Cardiac fibroblast (primary cell): ENCODE results near the gene NAMPT.

Source experiments
- DNase-seq, 2 donors: peaks; one replicate each; pipeline versions ENCODE4 v3.0.0 to v3.0.0-alpha.2; 2010; ENCODE audit warnings: low read depth in 2 of 2
- H3K4me3 ChIP-seq, 2 donors: replicated peaks in 1 of 2; 1 replicate in 1 of 2; 2 replicates in 1 of 2; pipeline ENCODE4 v1.5.1; 2011; ENCODE audit warnings: low read depth in 2 of 2, low read length in 2 of 2, mild to moderate bottlenecking in 2 of 2, moderate library complexity in 1 of 2
- TF ChIP-seq, protein P1 (sequence below): IDR thresholded peaks from one replicate; pipeline ENCODE4 v1.5.1; 2011; ENCODE audit warnings: low read depth, mild to moderate bottlenecking, low read length, inconsistent platforms

The NAMPT gene

DNA sequence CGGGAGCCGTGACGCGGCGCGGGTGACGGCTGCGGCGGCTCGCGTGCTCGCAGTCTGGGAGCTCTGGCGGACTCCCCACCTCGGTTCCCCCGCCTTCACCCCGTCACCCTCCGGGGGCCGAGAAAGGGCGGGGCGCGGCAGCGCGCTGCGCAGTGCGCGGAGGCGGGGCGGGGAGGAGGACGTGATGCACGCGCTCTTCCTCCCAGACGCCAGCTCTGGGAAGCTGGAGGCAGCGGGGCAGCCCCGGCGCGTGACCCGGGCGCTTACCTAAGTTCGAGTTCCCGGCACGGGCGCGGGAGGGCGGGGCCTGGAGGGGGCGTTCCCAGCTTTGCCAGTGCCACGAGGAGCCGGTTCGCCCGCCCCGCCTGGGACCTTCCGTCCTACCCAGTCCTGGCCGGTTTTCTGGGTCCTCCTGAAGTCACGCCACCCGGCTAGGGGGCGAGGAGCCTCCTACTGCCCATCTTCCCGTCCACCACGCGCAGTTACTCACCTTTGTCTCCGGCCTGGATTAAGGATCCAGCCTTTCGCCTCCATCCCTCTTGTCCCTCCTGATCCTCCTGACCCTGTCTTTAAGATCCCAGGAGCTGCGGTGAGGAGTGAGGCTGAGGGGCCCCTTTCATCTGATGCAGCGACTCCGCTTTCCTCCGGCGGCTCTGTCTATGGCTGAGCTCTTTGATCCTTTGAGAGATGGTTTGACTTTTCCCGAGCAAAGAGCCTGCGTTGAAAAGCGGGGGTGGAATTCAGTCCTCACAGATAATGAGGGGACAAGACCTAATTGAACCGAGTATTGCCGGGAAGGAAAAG lies 470 bp upstream of the NAMPT start:
- TF ChIP-seq, protein P1, sequence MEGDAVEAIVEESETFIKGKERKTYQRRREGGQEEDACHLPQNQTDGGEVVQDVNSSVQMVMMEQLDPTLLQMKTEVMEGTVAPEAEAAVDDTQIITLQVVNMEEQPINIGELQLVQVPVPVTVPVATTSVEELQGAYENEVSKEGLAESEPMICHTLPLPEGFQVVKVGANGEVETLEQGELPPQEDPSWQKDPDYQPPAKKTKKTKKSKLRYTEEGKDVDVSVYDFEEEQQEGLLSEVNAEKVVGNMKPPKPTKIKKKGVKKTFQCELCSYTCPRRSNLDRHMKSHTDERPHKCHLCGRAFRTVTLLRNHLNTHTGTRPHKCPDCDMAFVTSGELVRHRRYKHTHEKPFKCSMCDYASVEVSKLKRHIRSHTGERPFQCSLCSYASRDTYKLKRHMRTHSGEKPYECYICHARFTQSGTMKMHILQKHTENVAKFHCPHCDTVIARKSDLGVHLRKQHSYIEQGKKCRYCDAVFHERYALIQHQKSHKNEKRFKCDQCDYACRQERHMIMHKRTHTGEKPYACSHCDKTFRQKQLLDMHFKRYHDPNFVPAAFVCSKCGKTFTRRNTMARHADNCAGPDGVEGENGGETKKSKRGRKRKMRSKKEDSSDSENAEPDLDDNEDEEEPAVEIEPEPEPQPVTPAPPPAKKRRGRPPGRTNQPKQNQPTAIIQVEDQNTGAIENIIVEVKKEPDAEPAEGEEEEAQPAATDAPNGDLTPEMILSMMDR = no peak
- peak; percentile 99 to 100 for DNase-seq
- peak overlapping the region; percentile 63 to 79 for H3K4me3 ChIP-seq

DNA sequence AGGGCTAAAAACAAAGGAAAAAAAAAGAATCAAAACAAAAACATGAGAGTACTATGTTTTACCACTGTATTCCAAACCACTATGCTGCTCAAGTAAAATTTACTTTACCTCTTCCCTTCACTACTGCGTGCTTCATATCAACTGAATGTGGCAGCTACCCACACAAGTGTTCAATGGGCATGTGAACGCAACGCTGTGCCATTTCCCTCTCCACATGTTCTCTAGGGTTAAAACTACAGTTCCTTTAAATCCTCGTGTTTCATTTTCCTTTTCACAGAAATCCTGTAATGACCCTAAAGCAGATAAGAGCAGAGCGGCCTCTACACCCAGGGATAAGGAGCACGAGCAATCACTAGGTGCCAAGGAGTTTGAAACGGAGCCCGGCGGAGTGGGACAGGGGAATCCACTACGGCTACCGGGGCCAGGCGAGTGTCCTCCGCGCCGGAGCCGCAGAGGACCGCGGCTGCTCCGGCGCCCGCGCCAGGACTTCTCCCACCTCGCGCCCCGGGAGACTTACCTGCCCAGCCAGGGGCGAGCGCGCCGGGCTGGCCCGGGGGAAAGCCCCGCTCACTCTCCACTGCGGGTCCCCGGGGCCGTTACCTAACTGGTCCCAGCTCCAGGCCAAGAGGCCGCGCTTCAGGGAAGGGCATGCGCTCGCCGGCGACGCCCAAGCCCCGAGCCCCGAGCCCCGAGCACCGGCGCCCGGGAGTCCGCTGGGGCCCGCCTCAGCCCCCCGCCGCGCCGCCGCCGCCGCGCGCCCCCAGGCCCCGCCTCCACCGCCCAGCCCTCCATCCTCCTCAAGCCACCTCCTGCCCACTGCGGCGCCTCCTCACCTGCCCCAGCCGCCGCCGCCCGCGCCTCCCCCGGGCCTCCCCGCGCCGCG lies 711 bp downstream of the NAMPT start:
- H3K4me3 ChIP-seq = peak overlapping the region; percentile 63 to 79
- TF ChIP-seq, protein P1 = no peak
- peak; percentile 56 to 69 for DNase-seq

DNA sequence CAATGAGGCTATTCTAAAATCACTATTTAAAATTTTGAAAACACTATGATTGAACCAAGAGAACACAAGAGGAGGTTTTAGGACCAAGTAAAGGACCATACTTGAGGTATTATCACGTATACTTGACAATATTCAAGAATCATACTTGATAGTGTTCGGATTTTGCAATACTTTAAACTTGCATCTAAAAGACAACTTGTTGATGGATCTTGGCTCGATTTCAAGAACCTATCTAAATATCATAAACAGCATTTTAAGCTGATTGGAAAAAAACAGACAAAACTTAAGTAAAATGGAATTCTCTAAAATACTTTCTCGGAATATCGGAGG lies 1.3 kb downstream of the NAMPT start:
- peak overlapping the region; percentile 63 to 79 for H3K4me3 ChIP-seq
- TF ChIP-seq, protein P1 = no peak
- DNase-seq = peak in 1 of 2 donors; percentile 59

DNA sequence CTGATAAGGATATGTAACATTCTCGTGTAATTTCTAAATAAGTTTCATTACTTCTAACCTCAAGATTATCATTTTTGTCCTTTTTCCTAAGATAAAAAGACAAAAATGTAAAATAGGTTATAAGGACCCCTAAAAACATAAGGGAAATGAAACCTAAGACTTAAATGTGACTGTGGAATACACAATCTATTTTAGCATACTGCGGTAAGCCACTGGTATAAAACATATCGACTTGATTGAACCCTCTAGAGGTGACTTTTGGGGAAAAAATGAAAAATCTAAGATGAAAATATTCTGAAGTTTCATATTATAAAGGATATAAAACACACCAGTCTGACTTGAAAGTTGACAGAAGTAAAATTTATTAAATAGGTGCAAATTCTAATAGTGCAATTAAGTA lies 1.9 kb downstream of the NAMPT start:
- no peak for DNase-seq
- H3K4me3 ChIP-seq = peak overlapping the region; percentile 63 to 79
- TF ChIP-seq, protein P1 = no peak

DNA sequence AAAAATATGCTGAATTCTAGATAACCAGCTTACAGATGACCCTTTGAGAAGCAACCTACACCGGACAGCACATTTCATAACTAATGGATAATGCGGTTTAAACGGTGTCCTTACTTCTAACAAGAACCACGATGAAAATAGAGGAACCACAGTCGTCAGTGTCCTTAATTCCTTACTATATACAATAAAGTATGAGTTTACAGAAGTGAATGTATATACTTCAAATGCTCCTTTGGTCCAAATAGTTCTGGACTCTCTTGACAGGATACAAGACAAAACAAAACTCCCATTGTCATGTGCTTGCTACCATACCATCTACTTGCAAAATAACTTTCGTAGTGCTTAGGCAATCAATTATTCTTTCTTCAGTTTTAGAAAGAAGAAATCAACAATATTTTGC lies 2.4 kb downstream of the NAMPT start:
- TF ChIP-seq, protein P1 = no peak
- DNase-seq = peak in 1 of 2 donors; percentile 53
- peak overlapping the region; percentile 63 to 79 for H3K4me3 ChIP-seq

DNA sequence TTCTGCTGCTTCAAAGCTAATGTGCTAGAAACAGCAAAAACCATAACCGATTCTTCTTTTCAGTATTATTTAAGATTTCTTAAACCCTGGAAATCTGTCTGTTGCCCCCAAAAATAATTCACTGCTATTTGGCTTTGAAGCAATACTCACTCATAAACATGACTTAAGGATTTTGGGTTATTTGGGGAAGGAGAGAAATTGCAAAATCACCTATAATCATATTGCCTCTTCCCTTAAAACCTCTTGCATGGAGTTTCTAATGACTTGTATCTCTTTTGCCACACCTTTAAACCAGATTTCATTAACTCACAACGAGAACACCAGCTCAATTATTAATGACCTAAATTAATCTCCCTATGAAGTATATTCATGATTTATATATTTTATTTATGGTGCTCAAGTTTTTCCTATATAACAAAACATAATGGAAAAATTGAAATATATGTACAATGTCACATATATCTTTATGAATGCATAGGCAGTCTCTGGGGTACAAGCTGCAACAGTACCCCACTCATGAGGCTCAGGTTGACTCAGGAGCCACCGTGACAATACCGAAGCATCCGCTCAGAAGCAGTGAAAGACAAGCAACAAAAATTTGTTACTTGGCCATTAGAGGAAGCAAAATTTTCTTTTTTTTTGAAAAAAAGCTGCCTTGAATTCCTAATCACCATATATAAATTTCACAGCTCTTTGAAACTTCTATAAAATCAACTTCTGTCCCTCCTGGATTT lies 3.0 kb downstream of the NAMPT start:
- DNase-seq = peak in 1 of 2 donors; percentile 37
- peak overlapping the region; percentile 63 to 79 for H3K4me3 ChIP-seq
- TF ChIP-seq, protein P1 = no peak
